Progenitor cell of endocrine pancreas (in vitro differentiated cells): ENCODE measurements around the gene KIF1C. TPM values are rescaled to one million over a fixed set of nuclear protein-coding genes. Genes with fewer than 3 reads are reported as not detected.

Experiments used
- DNase-seq: peaks from one replicate; pipeline ENCODE4 v3.0.0; 2021; ENCODE audit warnings: low spot score; ENCODE audit not compliant: unreplicated experiment
- H3K27ac Mint-ChIP-seq: 2 replicates; pipeline ENCODE4 v1.8.0; 2021; ENCODE audit warnings: mild to moderate bottlenecking, moderate library complexity, mixed read lengths
- H3K27me3 Mint-ChIP-seq: 2 replicates; pipeline ENCODE4 v1.8.0; 2021; ENCODE audit warnings: mixed read lengths
- H3K36me3 Mint-ChIP-seq: 2 replicates; pipeline ENCODE4 v1.8.0; 2022; ENCODE audit warnings: mixed read lengths; ENCODE audit not compliant: insufficient read depth
- H3K4me1 Mint-ChIP-seq: 2 replicates; pipeline ENCODE4 v1.8.0; 2021; ENCODE audit warnings: low read depth, mixed read lengths
- H3K4me3 Mint-ChIP-seq: 2 replicates; pipeline ENCODE4 v1.8.0; 2021; ENCODE audit warnings: low read depth, mild to moderate bottlenecking, moderate library complexity, mixed read lengths
- H3K9me3 Mint-ChIP-seq: 2 replicates; pipeline ENCODE4 v1.8.0; 2021; ENCODE audit warnings: low read depth, mixed read lengths
- CTCF ChIP-seq: fragments of 200-600 bp; sonication (generic); IDR thresholded peaks from one replicate; pipeline ENCODE4 v1.5.0; 2021; ENCODE audit warnings: antibody characterized with exemption, mild to moderate bottlenecking; ENCODE audit not compliant: unreplicated experiment
- total RNA-seq: library from RNA; stranded (reverse); gene quantifications from 2 replicates; pipeline ENCODE4 v1.2.1, GENCODE V29; 2021

Gene KIF1C
- total RNA-seq, 1 donor from 2014 or later = 104 TPM

DNA sequence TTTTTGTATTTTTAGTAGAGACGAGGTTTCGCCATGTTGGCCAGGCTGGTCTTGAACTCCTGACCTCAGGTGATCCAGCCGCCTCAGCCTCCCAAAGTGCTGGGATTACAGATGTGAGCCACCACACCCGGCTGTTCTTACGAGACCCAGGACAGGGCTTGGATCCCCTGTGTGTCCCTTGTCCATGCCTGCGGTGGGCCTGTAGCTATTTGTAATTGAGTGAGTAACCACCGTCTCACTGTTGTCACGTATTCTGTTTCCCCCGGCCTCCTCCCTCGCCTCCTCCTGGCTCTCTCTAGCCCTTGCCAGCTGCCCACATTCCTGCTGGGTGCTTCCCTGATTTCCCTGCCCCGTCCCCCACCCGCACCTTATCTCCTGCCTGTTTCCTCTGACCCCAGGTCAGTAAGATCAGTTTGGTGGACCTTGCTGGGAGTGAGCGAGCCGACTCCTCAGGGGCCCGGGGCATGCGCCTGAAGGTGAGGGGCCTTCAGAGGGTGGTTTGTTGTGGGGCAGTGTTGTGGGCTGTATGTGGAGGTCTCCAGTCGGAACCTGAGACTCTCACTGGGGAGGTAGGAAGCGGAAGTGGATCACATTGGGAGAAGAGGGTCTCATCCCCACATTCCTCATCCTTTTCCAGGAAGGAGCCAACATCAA is 5.6 kb downstream of the KIF1C start:
- TF ChIP-seq CTCF = no peak
- no peaks in the 10 kb centered on the region for H3K27me3 Mint-ChIP-seq
- DNase-seq = no peak
- H3K9me3 Mint-ChIP-seq = no peaks in the 10 kb centered on the region
- no peak overlapping the region for H3K27ac Mint-ChIP-seq
- H3K4me3 Mint-ChIP-seq = no peak overlapping the region
- peaks cover 41% of the 10 kb centered on the region for H3K36me3 Mint-ChIP-seq
- H3K4me1 Mint-ChIP-seq = peaks cover 10% of the 10 kb centered on the region

GRCh38 chr17:5011928-5012327 is 14.2 kb downstream of the KIF1C start:
- no peak overlapping the region for H3K27ac Mint-ChIP-seq
- no peaks in the 10 kb centered on the region for H3K27me3 Mint-ChIP-seq
- no peak overlapping the region for H3K4me3 Mint-ChIP-seq
- H3K4me1 Mint-ChIP-seq = no peaks in the 10 kb centered on the region
- no peak for TF ChIP-seq CTCF
- no peaks in the 10 kb centered on the region for H3K9me3 Mint-ChIP-seq
- peaks cover 31% of the 10 kb centered on the region for H3K36me3 Mint-ChIP-seq
- DNase-seq = no peak

- no peaks in the 10 kb centered on the region for H3K27me3 Mint-ChIP-seq
- H3K36me3 Mint-ChIP-seq = peaks cover 18% of the 10 kb centered on the region
- H3K4me3 Mint-ChIP-seq = no peak overlapping the region
- no peak for DNase-seq
- H3K9me3 Mint-ChIP-seq = no peaks in the 10 kb centered on the region
- no peaks in the 10 kb centered on the region for H3K4me1 Mint-ChIP-seq
- no peak for TF ChIP-seq CTCF
- no peak overlapping the region for H3K27ac Mint-ChIP-seq
Measured at GRCh38 chr17:5014357-5014756, 16.6 kb downstream of the KIF1C start.

GRCh38 chr17:5019475-5019956 is 21.8 kb downstream of the KIF1C start:
- Mint-ChIP-seq H3K27ac (peak overlapping the region; percentile 60), H3K36me3 (peaks cover 23% of the 10 kb centered on the region), H3K27me3 (no peaks in the 10 kb centered on the region), H3K4me1 (no peaks in the 10 kb centered on the region), H3K4me3 (no peak overlapping the region), H3K9me3 (no peaks in the 10 kb centered on the region)
- no peak for TF ChIP-seq CTCF
- no peak for DNase-seq

DNA sequence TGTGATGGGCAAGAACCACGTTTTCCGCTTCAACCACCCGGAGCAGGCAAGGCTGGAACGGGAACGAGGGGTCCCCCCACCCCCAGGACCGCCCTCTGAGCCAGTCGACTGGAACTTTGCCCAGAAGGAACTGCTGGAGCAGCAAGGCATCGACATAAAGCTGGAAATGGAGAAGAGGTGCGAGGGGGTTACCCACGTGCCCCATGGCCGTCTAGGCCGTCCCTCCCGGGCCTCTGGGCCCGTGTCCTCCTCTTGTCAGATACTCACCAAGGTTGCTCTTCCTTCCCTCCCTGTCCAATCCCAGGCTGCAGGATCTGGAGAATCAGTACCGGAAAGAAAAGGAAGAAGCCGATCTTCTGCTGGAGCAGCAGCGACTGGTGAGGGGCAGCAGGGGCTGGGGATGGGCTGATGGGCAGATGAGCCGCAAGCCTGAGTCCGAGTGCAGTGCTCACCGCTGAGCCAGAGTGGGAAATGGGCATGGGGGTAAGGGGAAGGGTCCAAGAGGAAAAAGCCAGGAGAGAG is 22.8 kb downstream of the KIF1C start:
- no peak overlapping the region for H3K4me3 Mint-ChIP-seq
- H3K27ac Mint-ChIP-seq = no peak overlapping the region
- H3K9me3 Mint-ChIP-seq = no peaks in the 10 kb centered on the region
- no peaks in the 10 kb centered on the region for H3K27me3 Mint-ChIP-seq
- no peaks in the 10 kb centered on the region for H3K4me1 Mint-ChIP-seq
- H3K36me3 Mint-ChIP-seq = peaks cover 23% of the 10 kb centered on the region
- no peak for DNase-seq
- TF ChIP-seq CTCF = no peak
